HFF-Myc (cell line): ENCODE data around the gene MIF.
A peak's percentile ranks its signal among the peaks of the same experiment; 100 is the strongest.

ENCODE experiments used
- DNase-seq: peaks from one replicate; pipeline ENCODE4 v3.0.0-alpha.2; 2011; ENCODE audit warnings: low read depth; ENCODE audit errors: extremely low read depth
- H3K4me3 ChIP-seq: replicated peaks from 2 replicates; pipeline ENCODE4 v1.5.1; 2011; ENCODE audit warnings: low read depth, mild to moderate bottlenecking, control low read depth, low read length
- TF ChIP-seq, protein P1 (sequence below): IDR thresholded peaks from 2 replicates; pipeline ENCODE4 v1.5.1; 2012; ENCODE audit warnings: mild to moderate bottlenecking, low read depth, low read length, control low read depth; ENCODE audit errors: missing control alignments

Gene MIF

DNA sequence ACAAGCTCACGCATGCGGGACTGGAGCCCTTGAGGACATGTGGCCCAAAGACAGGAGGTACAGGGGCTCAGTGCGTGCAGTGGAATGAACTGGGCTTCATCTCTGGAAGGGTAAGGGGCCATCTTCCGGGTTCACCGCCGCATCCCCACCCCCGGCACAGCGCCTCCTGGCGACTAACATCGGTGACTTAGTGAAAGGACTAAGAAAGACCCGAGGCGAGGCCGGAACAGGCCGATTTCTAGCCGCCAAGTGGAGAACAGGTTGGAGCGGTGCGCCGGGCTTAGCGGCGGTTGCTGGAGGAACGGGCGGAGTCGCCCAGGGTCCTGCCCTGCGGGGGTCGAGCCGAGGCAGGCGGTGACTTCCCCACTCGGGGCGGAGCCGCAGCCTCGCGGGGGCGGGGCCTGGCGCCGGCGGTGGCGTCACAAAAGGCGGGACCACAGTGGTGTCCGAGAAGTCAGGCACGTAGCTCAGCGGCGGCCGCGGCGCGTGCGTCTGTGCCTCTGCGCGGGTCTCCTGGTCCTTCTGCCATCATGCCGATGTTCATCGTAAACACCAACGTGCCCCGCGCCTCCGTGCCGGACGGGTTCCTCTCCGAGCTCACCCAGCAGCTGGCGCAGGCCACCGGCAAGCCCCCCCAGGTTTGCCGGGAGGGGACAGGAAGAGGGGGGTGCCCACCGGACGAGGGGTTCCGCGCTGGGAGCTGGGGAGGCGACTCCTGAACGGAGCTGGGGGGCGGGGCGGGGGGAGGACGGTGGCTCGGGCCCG is at the start of gene MIF:
TSS of gene MIF (plus strand) at position 439 of the 765 bp plus-strand sequence. CDS start at position 531, 92 bp downstream.
- DNase-seq, result peak; percentile 74
- H3K4me3 ChIP-seq, result peak within 1 kb of the TSS; percentile 76
- TF ChIP-seq, protein P1, sequence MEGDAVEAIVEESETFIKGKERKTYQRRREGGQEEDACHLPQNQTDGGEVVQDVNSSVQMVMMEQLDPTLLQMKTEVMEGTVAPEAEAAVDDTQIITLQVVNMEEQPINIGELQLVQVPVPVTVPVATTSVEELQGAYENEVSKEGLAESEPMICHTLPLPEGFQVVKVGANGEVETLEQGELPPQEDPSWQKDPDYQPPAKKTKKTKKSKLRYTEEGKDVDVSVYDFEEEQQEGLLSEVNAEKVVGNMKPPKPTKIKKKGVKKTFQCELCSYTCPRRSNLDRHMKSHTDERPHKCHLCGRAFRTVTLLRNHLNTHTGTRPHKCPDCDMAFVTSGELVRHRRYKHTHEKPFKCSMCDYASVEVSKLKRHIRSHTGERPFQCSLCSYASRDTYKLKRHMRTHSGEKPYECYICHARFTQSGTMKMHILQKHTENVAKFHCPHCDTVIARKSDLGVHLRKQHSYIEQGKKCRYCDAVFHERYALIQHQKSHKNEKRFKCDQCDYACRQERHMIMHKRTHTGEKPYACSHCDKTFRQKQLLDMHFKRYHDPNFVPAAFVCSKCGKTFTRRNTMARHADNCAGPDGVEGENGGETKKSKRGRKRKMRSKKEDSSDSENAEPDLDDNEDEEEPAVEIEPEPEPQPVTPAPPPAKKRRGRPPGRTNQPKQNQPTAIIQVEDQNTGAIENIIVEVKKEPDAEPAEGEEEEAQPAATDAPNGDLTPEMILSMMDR, result peak; percentile 87

DNA sequence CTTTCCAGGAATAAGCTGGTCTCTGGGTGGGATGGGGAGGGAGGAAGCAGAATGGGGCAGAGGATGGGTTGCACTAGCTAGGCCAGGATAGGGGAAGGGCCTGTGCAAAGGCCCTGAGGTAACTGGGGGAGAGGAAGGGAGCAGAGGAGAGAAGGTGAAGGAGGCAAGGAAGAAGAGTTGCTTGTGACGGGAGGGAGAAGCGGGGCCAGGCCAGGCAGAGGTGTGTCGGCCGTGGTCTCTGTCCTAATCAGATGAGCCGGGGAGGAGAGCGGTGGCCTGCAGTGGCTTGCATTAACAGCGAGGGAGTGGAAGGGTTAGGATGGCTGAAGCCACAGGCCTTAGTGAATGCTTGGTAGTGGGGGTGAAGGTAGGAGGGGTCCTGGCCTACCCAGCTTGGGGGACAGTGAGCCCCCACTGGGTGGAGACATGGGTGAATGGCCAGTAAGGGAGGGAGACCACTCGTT is 49.4 kb upstream of the MIF start:
- TF ChIP-seq, protein P1, result no peak
- H3K4me3 ChIP-seq, result no peak overlapping the region
- no peak for DNase-seq

DNA sequence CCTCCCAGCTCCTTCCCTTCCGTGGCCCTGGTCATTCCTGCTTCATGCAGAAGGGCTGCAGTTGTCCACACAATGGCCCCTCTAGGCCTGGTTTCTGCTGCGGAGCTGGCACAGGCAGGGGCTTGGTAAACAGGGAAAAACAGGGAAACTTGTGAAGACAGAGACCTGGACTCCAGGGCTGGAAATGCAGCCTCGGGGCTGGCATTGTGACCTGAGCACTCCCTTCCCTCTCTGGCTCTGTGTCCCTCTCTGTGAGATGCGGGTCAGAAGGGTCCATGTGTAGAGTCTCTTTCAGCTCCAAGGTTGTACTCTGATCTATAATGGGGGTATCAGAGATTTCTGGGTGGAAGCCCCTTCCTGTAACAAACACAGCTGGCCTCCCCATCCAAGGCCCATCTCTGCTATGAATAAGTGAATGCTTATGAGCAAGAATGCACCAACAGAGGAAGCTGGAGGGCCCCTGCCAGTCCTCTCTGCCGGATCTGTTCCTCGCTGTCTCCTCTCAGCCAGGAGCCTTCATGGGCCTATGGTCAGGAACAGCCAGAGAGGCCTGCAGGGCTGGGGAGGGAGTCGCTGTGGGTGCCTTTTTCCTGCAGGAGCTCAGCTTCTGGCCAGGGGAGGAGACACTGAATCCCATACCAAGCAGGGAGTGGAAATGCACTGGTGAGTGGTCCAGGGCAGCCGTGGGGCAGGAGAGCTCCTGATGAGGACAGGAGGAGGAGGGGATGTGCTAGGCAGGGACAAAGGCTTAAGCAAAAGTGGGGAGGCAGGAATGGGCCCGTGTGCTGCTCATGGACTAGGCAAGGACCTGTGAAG is 48.7 kb upstream of the MIF start:
- no peak for DNase-seq
- no peak overlapping the region for H3K4me3 ChIP-seq
- TF ChIP-seq, protein P1, result no peak

DNA sequence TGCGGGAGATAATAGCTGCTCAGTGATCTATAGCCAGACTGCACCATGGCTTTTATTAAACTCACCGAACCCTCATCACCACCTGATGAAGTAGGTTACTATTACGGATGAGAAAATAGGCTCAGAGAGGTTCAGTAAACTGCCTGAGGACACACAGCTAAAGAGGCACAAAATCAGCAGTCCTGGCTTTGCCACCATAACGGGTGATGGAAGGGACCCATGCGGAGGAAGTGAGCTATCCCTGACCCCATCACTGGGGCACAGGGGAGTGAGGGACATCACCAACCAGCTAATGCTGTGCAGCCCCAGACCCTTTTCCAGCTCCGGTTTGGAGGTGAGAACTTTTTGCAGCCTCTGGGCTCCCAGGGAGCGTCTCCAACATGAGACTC is 48.1 kb upstream of the MIF start:
- DNase-seq, result no peak
- TF ChIP-seq, protein P1, result no peak
- H3K4me3 ChIP-seq, result no peak overlapping the region

DNA sequence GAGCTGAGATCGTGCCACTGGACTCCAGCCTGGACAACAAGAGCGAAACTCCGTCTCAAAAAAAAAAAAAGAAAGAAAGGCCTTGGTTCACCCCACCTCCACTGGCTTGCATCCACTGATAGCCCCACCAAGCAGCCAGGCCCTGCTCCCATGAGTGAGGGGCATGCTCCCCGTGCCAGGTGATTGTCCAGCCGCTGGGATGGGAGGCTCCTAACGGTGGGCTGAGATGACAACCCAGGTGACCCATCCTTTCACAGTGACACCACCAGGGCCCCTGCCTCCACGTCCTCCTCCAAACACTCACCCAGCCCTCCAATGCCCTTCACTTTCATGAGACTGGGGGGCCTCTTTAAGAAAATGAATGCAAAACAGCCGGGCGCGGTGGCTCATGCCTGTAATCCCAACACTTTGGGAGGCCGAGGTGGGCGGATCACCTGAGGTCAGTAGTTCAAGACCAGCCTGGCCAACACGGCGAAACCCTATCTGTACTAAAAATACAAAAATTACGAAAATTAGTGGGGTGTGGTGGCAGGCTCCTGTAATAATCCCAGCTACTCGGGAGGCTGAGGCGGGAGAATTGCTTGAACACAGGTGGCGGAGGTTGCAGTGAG is 46.8 kb upstream of the MIF start:
- no peak overlapping the region for H3K4me3 ChIP-seq
- DNase-seq, result no peak
- TF ChIP-seq, protein P1, result no peak

DNA sequence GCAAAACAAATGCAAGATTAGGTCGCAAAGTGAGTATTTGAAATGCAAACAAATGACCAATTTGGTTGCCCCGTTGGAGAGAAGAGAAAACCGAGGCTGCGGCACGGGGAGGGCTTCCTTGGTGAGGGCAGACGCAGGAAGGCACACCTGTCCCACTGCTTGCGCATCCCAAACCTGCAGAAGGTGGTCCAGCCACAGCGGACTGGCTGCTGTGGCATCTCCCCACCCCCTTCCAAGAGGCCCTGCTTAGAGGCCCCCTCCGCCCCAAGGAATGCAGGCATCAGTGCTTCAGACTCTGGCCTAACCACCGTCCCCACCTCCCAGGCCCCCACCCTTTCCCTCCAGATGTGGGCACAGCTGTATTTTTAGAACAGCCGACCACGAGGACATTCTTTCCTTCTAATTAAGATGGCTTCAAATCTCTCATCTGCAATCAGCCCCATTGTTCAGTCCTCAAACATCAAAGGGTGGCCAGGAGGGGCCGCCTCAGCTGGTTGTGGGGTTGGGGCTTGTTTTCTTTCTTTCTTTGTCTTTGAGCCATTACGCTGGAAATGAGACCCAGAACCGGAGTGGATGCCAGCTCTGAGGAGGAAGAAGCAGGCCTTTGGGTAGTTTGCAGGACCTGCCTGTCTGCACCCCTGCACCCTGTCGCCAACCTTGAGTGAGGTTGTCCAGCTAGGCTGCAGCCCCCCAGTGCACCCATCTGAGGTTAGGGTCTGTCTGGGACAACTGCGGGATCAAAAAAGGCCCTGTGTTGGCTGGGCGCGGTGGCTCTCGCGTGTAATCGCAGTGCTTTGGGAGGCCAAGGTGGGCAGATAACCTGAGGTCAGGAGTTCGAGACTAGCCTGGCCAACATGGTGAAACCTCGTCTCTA is 46.0 kb upstream of the MIF start:
- no peak overlapping the region for H3K4me3 ChIP-seq
- no peak for DNase-seq
- TF ChIP-seq, protein P1, result no peak
